Loucy (cell line): ENCODE results near the gene CARD8.
"Not testable (repeated sequence)": the region's sequence is repeated elsewhere in the genome, so short reads cannot be mapped to it uniquely, and the experiment has no call there.

ENCODE experiments used
- CTCF ChIP-seq: fragments of 200-600 bp; sonication (generic); conservative IDR thresholded peaks from 2 replicates; pipeline ENCODE4 v1.5.1; 2014; ENCODE audit warnings: mild to moderate bottlenecking, antibody characterized with exemption, low read length
- EZH2phosphoT487 ChIP-seq: fragments of 200-600 bp; IDR thresholded peaks from 2 replicates; pipeline ENCODE4 v1.6.1; 2018; ENCODE audit warnings: antibody characterized with exemption, mild to moderate bottlenecking, moderate library complexity, borderline replicate concordance

GRCh38 chr19:48258992-48259391, 3.3 kb upstream of the CARD8 start:
- TF ChIP-seq CTCF, EZH2phosphoT487: not testable (repeated sequence)
